Transverse colon (tissue), 4 donors: ENCODE data around the gene RGS6. TPM values are rescaled to one million over a fixed set of nuclear protein-coding genes. Genes with fewer than 3 reads are reported as not detected.
"Not testable (repeated sequence)": the region's sequence is repeated elsewhere in the genome, so short reads cannot be mapped to it uniquely, and the experiment has no call there.

ENCODE experiments used
- DNase-seq: peaks from one replicate; pipeline ENCODE4 v3.0.0-alpha.2; 2019
- H3K27ac ChIP-seq, 4 donors: fragments of 200-600 bp; sonication (generic); 2 replicates each; pipeline ENCODE4 v1.5.1; 2016 to 2018; ENCODE audit warnings: inconsistent platforms in 4 of 4
- H3K27me3 ChIP-seq: fragments of 200-600 bp; sonication (generic); 2 replicates; pipeline ENCODE4 v1.5.1; 2017; ENCODE audit warnings: inconsistent platforms
- H3K36me3 ChIP-seq, 4 donors: fragments of 200-600 bp; sonication (generic); 2 replicates each; pipeline ENCODE4 v1.5.1; 2017 to 2019; ENCODE audit warnings: inconsistent platforms in 4 of 4
- H3K4me1 ChIP-seq, 4 donors: fragments of 200-600 bp; sonication (generic); 2 replicates each; pipeline ENCODE4 v1.5.1; 2017 to 2020; ENCODE audit warnings: inconsistent platforms in 4 of 4
- H3K4me3 ChIP-seq, 4 donors: fragments of 200-600 bp; sonication (generic); 1 replicate in 1 of 4; 2 replicates in 3 of 4; pipeline versions ENCODE4 v1.5.1 to v1.6.1; 2017 to 2019; ENCODE audit warnings: inconsistent platforms in 4 of 4
- H3K9me3 ChIP-seq, 2 donors: fragments of 200-600 bp; sonication (generic); 2 replicates each; pipeline ENCODE4 v1.5.1; 2017 to 2019; ENCODE audit warnings: inconsistent platforms in 2 of 2
- EP300 ChIP-seq: sonication (generic); formaldehyde crosslinking; IDR thresholded peaks from one replicate; pipeline ENCODE4 v1.6.1; 2017; ENCODE audit warnings: antibody characterized with exemption, low read depth
- POLR2A ChIP-seq: fragments of 450-650 bp; IDR thresholded peaks from one replicate; pipeline ENCODE4 v1.6.1; 2016; ENCODE audit warnings: antibody characterized with exemption, mild to moderate bottlenecking, moderate library complexity
- POLR2AphosphoS5 ChIP-seq, 3 donors: sonication (generic); formaldehyde crosslinking; IDR thresholded peaks; one replicate each; pipeline ENCODE4 v1.6.1; 2016; ENCODE audit warnings: antibody characterized with exemption in 3 of 3
- WGBS, 2 donors: methylation state at CpG; one replicate each; pipeline ENCODE4 v1.1.5; 2018; ENCODE audit warnings: low coverage in 1 of 2; 5-methylcytosine and 5-hydroxymethylcytosine counted together
- in situ Hi-C, 4 donors: fragments of 200-750 bp; cut with MboI; loops; one replicate each; pipeline versions ENCODE4 v1.15.0 to v1.15.1; 2017; ENCODE audit warnings: low sequenced_read_pairs in 3 of 4, low pct_ligation_motif_present in 1 of 4, low pct_unique_long_range_greater_than_20kb in 1 of 4
- intact Hi-C: fragments of 100-400 bp; cut with DNase I; formaldehyde crosslinking; loops from one replicate; pipeline ENCODE4 v1.15.1; 2023; ENCODE audit warnings: low total_unique reads
- total RNA-seq, 4 donors: library from RNA; depleted of rRNA; stranded (reverse); fragments of >200 nt; gene quantifications; one replicate each; pipeline ENCODE4 v1.1.0, GENCODE V29; 2016
- TF ChIP-seq, protein P1 (sequence below), 5 experiments: fragments of 200-600 bp in 3 of 5; fragments of 450-650 bp in 2 of 5; sonication (generic) in 3 of 5; IDR thresholded peaks; 1 replicate in 2 of 5; 2 replicates in 3 of 5; pipeline ENCODE4 v1.5.1; 2016 to 2017; ENCODE audit warnings: antibody characterized with exemption in 5 of 5, inconsistent platforms in 3 of 5, mild to moderate bottlenecking in 2 of 5, moderate library complexity in 1 of 5

RGS6 gene
- total RNA-seq, 4 donors from 2014 or later, result 0.41 to 0.48 TPM; not detected in 2

- in situ Hi-C loops, result no loop called here
These were observed 8.7 kb upstream of the RGS6 start for GRCh38 chr14:71923513-71923912.

DNA sequence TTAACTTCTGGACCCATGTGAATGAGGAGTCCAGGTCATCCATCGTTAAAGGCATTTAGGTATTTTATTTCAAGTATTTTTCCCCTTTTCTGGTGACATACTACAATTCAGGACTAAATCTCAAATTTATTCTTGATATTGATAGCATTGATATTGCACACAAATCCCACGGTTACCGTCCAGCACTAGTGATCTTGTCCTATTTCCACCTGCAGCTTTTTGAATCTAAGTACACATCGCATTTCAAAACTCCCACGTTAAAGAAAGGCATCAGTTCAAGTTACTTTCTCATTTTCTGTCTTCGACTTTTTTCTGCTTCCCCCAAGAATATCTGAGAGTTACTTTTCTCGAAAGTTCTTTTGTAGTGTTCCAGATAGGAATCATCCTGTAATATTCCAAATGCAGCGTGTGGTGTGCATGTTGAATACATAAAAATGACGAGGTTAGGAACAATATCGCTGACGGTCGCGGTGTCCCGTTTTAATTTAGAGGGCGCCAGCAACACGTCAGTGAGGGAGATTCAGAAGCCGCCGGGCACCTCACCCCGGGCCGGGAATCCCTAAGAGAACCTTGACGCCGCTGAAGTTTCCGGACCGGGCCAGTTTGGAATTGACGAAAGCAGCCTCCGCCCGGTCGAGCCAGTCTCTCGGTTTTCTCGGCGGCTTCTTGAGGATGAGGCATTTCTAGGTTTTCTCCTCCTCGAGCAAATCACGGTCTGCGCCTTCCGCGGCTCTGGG lies 569 bp upstream of the RGS6 start:
- TF ChIP-seq EP300 (no peak), POLR2A (no peak), POLR2AphosphoS5 (IDR thresholded peaks at IDR 0.05) (no peak)
- TF ChIP-seq, protein P1, sequence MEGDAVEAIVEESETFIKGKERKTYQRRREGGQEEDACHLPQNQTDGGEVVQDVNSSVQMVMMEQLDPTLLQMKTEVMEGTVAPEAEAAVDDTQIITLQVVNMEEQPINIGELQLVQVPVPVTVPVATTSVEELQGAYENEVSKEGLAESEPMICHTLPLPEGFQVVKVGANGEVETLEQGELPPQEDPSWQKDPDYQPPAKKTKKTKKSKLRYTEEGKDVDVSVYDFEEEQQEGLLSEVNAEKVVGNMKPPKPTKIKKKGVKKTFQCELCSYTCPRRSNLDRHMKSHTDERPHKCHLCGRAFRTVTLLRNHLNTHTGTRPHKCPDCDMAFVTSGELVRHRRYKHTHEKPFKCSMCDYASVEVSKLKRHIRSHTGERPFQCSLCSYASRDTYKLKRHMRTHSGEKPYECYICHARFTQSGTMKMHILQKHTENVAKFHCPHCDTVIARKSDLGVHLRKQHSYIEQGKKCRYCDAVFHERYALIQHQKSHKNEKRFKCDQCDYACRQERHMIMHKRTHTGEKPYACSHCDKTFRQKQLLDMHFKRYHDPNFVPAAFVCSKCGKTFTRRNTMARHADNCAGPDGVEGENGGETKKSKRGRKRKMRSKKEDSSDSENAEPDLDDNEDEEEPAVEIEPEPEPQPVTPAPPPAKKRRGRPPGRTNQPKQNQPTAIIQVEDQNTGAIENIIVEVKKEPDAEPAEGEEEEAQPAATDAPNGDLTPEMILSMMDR (IDR thresholded peaks at IDR 0.05), result no peak
- Histone ChIP-seq H3K4me3 (peak overlapping the region in 3 of 4 donors; percentile 19 to 48 (median 31)), H3K27ac (no peak overlapping the region), H3K9me3 (no peaks in the 10 kb centered on the region), H3K36me3 (no peaks in the 10 kb centered on the region), H3K4me1 (peaks cover 0 to 20% (median 7%) of the 10 kb centered on the region in 4 donors), H3K27me3 (peaks cover 61% of the 10 kb centered on the region)
- intact Hi-C loops, result loop anchor here (5.0 kb wide), 1 partner anchor 251 kb away; no protein-coding TSS in a partner anchor
- in situ Hi-C loops, result no loop called here
- DNase-seq, result no peak
- WGBS, 2 donors, result 13 to 22% methylated on average over 5 to 35 of the region's 36 CpGs

More at GRCh38 chr14:71923513-71923912, 8.7 kb upstream of the RGS6 start:
- intact Hi-C loops, result no loop called here
- no peak for DNase-seq
- TF ChIP-seq POLR2AphosphoS5 (IDR thresholded peaks at IDR 0.05) (no peak), EP300 (no peak), POLR2A (no peak)
- TF ChIP-seq, protein P1 (IDR thresholded peaks at IDR 0.05), result no peak
- Histone ChIP-seq H3K9me3 (no peaks in the 10 kb centered on the region), H3K36me3 (no peaks in the 10 kb centered on the region), H3K4me1 (no peaks in the 10 kb centered on the region), H3K4me3 (no peak overlapping the region), H3K27ac (no peak overlapping the region), H3K27me3 (no peaks in the 10 kb centered on the region)
- WGBS, 2 donors, result 68% methylated on average over 4 of the region's 4 CpGs

- Histone ChIP-seq H3K4me3 (peak overlapping the region in 2 of 4 donors; percentile 19 to 48), H3K9me3 (no peaks in the 10 kb centered on the region), H3K27me3 (peaks cover 61% of the 10 kb centered on the region), H3K4me1 (peaks cover 0 to 20% (median 7%) of the 10 kb centered on the region in 4 donors), H3K27ac (no peak overlapping the region), H3K36me3 (no peaks in the 10 kb centered on the region)
- intact Hi-C loops, result loop anchor here (5.0 kb wide), 1 partner anchor 249 kb away; no protein-coding TSS in a partner anchor
- in situ Hi-C loops, result no loop called here
- DNase-seq, result no peak
- 6 to 12% methylated on average over 7 to 24 of the region's 24 CpGs for WGBS, 2 donors
- TF ChIP-seq, protein P1 (IDR thresholded peaks at IDR 0.05), result no peak
- no peak for TF ChIP-seq POLR2AphosphoS5 (IDR thresholded peaks at IDR 0.05)
- TF ChIP-seq POLR2A, result no peak
- TF ChIP-seq EP300, result no peak
These were observed 865 bp downstream of the RGS6 start for GRCh38 chr14:71933001-71933587.

- H3K27ac ChIP-seq, H3K36me3 ChIP-seq, H3K9me3 ChIP-seq, DNase-seq, H3K4me3 ChIP-seq, in situ Hi-C loops, intact Hi-C loops, H3K4me1 ChIP-seq: not testable (repeated sequence)
- WGBS, 2 donors, result 95% methylated on average over 2 of the region's 3 CpGs; no CpG with 5 or more reads in 1 of the 2 donors
- peaks cover 24% of the 10 kb centered on the region for H3K27me3 ChIP-seq
These were observed 6.0 kb downstream of the RGS6 start for GRCh38 chr14:71938273-71938672.

DNA sequence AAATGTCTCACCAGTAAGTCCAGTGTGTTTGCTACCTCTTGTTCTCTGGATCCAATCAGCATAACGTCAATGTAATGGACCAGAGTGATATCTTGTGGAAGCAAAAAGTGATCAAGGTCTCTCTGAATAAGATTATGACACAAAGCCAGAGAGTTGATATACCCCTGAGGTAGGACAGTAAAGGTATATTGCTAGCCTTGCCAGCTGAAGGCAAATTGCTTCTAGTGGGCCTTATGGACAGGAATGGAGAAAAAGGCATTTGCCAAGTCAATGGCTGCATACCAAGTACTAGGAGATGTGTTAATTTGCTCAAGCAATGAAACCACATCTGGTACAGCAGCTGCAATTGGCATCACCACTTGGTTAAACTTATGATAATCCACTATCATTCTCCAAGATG lies 7.1 kb downstream of the RGS6 start:
- H3K4me1 ChIP-seq, H3K9me3 ChIP-seq, H3K27ac ChIP-seq, in situ Hi-C loops, H3K4me3 ChIP-seq, H3K36me3 ChIP-seq, DNase-seq, intact Hi-C loops: not testable (repeated sequence)
- H3K27me3 ChIP-seq, result peaks cover 13% of the 10 kb centered on the region
- WGBS, 2 donors, result 47 to 80% methylated on average over 1 of the region's 1 CpG

DNA sequence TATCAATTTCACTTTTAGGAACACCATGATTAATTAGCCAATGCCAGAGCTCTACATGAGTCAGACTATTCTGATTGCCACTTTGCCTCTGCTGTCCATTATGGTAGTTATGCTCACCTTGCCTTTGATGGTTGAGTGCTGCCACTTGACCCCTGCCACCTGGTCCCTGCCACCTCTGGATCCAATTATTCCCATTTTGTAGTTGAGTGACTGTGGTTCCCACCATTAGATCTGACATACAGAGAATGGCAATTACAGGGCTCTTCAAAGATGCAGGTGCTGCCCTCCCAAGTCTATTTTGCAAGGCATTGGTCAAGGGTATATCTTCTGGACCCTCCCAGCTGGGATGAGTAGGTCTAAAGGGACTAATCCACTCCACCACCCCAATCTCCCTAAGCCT lies 8.3 kb downstream of the RGS6 start:
- intact Hi-C loops, result not testable (repeated sequence)

DNA sequence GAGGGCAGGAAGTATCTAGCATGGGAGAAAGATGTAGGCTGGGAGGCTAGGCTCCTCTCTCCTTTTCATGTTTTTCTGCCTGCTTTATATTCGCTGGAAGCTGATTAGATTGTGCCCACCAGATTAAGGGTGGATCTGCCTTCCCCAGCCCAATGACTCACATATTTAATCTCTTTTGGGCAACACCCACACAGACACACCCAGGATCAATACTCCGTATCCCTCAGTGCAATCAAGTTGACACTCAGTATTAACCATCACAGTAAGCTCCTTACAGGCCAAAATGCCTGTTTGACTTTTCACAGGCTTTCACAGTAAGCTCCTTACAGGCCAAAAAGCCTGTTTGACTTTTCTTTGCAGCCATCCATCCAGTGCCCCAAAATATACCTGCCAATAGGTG lies 9.4 kb downstream of the RGS6 start:
- in situ Hi-C loops, H3K4me3 ChIP-seq, H3K27me3 ChIP-seq, H3K4me1 ChIP-seq, DNase-seq, intact Hi-C loops, H3K36me3 ChIP-seq, H3K9me3 ChIP-seq, H3K27ac ChIP-seq: not testable (repeated sequence)
- WGBS, 2 donors, result 67 to 80% methylated on average over 1 to 2 of the region's 2 CpGs

More for the DNA sequence above, 8.3 kb downstream of the RGS6 start:
- H3K27me3 ChIP-seq, DNase-seq, H3K36me3 ChIP-seq, H3K27ac ChIP-seq, H3K9me3 ChIP-seq, H3K4me3 ChIP-seq, H3K4me1 ChIP-seq, in situ Hi-C loops: not testable (repeated sequence)
